SK-N-SH (cell line): ENCODE data around the gene FMO4. TPM values are rescaled to one million over a fixed set of nuclear protein-coding genes. Genes with fewer than 3 reads are reported as not detected.
"Not testable (repeated sequence)": the region's sequence is repeated elsewhere in the genome, so short reads cannot be mapped to it uniquely, and the experiment has no call there.

Experiments used
- CTCF ChIA-PET: fragments of 300-600, 350-600 bp; formaldehyde crosslinking; extraction: SDS; loops from one replicate; lab custom pipeline; 2021; lab: Yijun Ruan, JAX
- POLR2A ChIA-PET: fragments of 350-600 bp; sonication (Branson Sonifier 250); formaldehyde crosslinking; extraction: SDS; loops from one replicate; lab custom pipeline; 2020; ENCODE audit warnings: antibody characterized with exemption, inconsistent platforms; lab: Yijun Ruan, JAX
- DNase-seq: peaks from one replicate; pipeline ENCODE4 v3.0.0; 2012
- H2AFZ ChIP-seq: fragments of 200-600 bp; sonication (generic); 2 replicates; pipeline ENCODE4 v1.8.1; 2016; ENCODE audit warnings: antibody characterized with exemption, mild to moderate bottlenecking, low read depth
- H3F3A ChIP-seq: fragments of 200-600 bp; sonication (generic); replicated peaks from 2 replicates; pipeline ENCODE3; 2016; ENCODE audit warnings: antibody characterized with exemption, mild to moderate bottlenecking; ENCODE audit not compliant: insufficient read depth
- H3K27ac ChIP-seq, 2 experiments: fragments of 200-500 bp in 1 of 2; fragments of 200-600 bp in 1 of 2; sonication (Bioruptor generic) in 1 of 2; sonication (generic), shearing (Covaris generic) in 1 of 2; 2 replicates each; pipeline versions ENCODE4 v1.5.1 to v1.6.1; 2014 to 2016; ENCODE audit warnings: low read depth in 2 of 2, inconsistent platforms in 1 of 2, low read length in 1 of 2, mild to moderate bottlenecking in 1 of 2, mixed read lengths in 1 of 2
- H3K27me3 ChIP-seq: fragments of 200-600 bp; sonication (generic), shearing (Covaris generic); 2 replicates; pipeline ENCODE4 v1.6.1; 2016; ENCODE audit warnings: mixed run types; ENCODE audit not compliant: insufficient read depth
- H3K36me3 ChIP-seq, 2 experiments: fragments of 200-500 bp in 1 of 2; fragments of 200-600 bp in 1 of 2; sonication (Bioruptor generic) in 1 of 2; sonication (generic) in 1 of 2; replicated peaks in 1 of 2; 2 replicates each; pipeline versions ENCODE3 to v1.5.1; 2014 to 2016; ENCODE audit warnings: low read length in 1 of 2, mild to moderate bottlenecking in 1 of 2; ENCODE audit not compliant: insufficient read depth in 2 of 2, control insufficient read depth in 1 of 2
- H3K4me1 ChIP-seq, 2 experiments: fragments of 200-500 bp in 1 of 2; fragments of 200-600 bp in 1 of 2; sonication (Bioruptor generic) in 1 of 2; sonication (generic), shearing (Covaris generic) in 1 of 2; 2 replicates each; pipeline versions ENCODE4 v1.5.1 to v1.6.1; 2014 to 2016; ENCODE audit warnings: low read depth in 1 of 2, low read length in 1 of 2, mixed run types in 1 of 2; ENCODE audit not compliant: insufficient read depth in 2 of 2, control insufficient read depth in 1 of 2
- H3K4me2 ChIP-seq: fragments of 200-600 bp; sonication (generic), shearing (Covaris generic); 2 replicates; pipeline ENCODE4 v1.6.1; 2017; ENCODE audit warnings: mixed run types
- H3K4me3 ChIP-seq, 2 experiments: fragments of 200-500 bp in 1 of 2; fragments of 200-600 bp in 1 of 2; sonication (Bioruptor generic) in 1 of 2; sonication (generic), shearing (Covaris generic) in 1 of 2; 2 replicates each; pipeline versions ENCODE4 v1.5.1 to v1.8.1; 2014 to 2016; ENCODE audit warnings: low read depth in 2 of 2, inconsistent platforms in 1 of 2, low read length in 1 of 2, mild to moderate bottlenecking in 1 of 2, mixed read lengths in 1 of 2, moderate library complexity in 1 of 2
- H3K79me2 ChIP-seq: fragments of 200-600 bp; sonication (generic); 2 replicates; pipeline ENCODE4 v1.8.1; 2017; ENCODE audit warnings: mild to moderate bottlenecking; ENCODE audit not compliant: insufficient read depth
- H3K9ac ChIP-seq: fragments of 200-600 bp; sonication (generic); 2 replicates; pipeline ENCODE4 v1.6.1; 2017; ENCODE audit warnings: mixed run types
- H3K9me2 ChIP-seq: fragments of 200-600 bp; sonication (generic); 2 replicates; pipeline ENCODE4 v1.6.1; 2017; ENCODE audit warnings: mixed run types
- H3K9me3 ChIP-seq: fragments of 200-600 bp; sonication (generic); 2 replicates; pipeline ENCODE4 v1.6.1; 2017; ENCODE audit warnings: mixed run types, mild to moderate bottlenecking, moderate library complexity
- H4K20me1 ChIP-seq: fragments of 200-600 bp; sonication (generic); 2 replicates; pipeline ENCODE4 v1.6.1; 2017; ENCODE audit warnings: mild to moderate bottlenecking, mixed run types; ENCODE audit not compliant: insufficient read depth
- EZH2phosphoT487 ChIP-seq: fragments of 200-600 bp; sonication (generic); IDR thresholded peaks from 2 replicates; pipeline ENCODE4 v1.6.1; 2017; ENCODE audit warnings: low read depth, mixed run types, mild to moderate bottlenecking, antibody characterized with exemption, moderate library complexity, borderline replicate concordance
- FOSL2 ChIP-seq: IDR thresholded peaks from 2 replicates; pipeline ENCODE4 v1.4.0; 2012; ENCODE audit warnings: low read depth, mild to moderate bottlenecking, moderate library complexity, borderline replicate concordance
- IRF3 ChIP-seq: fragments of 150-350 bp; IDR thresholded peaks from 2 replicates; pipeline ENCODE4 v1.6.1; 2016; ENCODE audit warnings: mild to moderate bottlenecking, low read depth, low read length
- MAX ChIP-seq: IDR thresholded peaks from 2 replicates; pipeline ENCODE4 v1.4.0; 2012; ENCODE audit warnings: low read depth
- NRF1 ChIP-seq: IDR thresholded peaks from 2 replicates; pipeline ENCODE4 v1.6.1; 2012; ENCODE audit warnings: low read depth, mild to moderate bottlenecking, low read length
- PBX3 ChIP-seq: IDR thresholded peaks from 2 replicates; pipeline ENCODE4; 2012
- SIN3A ChIP-seq: IDR thresholded peaks from 2 replicates; pipeline ENCODE4 v1.6.1; 2012; ENCODE audit warnings: low read depth, mild to moderate bottlenecking, low read length, moderate library complexity, borderline replicate concordance
- TEAD4 ChIP-seq: IDR thresholded peaks from 2 replicates; pipeline ENCODE4 v1.4.0; 2012; ENCODE audit warnings: mild to moderate bottlenecking, borderline replicate concordance; ENCODE audit not compliant: insufficient read depth
- USF2 ChIP-seq: fragments of 150-350 bp; IDR thresholded peaks from 2 replicates; pipeline ENCODE4 v1.6.1; 2017; ENCODE audit warnings: antibody characterized with exemption, low read length, low read depth, borderline replicate concordance
- YY1 ChIP-seq: IDR thresholded peaks from 2 replicates; pipeline ENCODE4 v1.4.0; 2012; ENCODE audit warnings: low read depth, mild to moderate bottlenecking
- ZBTB33 ChIP-seq: IDR thresholded peaks from 2 replicates; pipeline ENCODE4 v1.4.0; 2012; ENCODE audit warnings: low read depth, borderline replicate concordance
- WGBS: methylation state at CpG from one replicate; pipeline ENCODE4 v1.1.6; 2017; ENCODE audit warnings: low lambda C conversion rate; 5-methylcytosine and 5-hydroxymethylcytosine counted together
- polyA plus RNA-seq, 3 experiments: library from polyadenylated mRNA; depleted of rRNA; stranded (reverse); fragments of >200 nt; gene quantifications; 2 replicates each; pipeline ENCODE4 v1.2.3, GENCODE V29; 2012

FMO4 gene
- polyA plus RNA-seq, 1 of the 3 experiments (the other 2 are of a cell fraction) = 1.6 TPM

GRCh38 chr1:171329251-171329650 is 15.3 kb downstream of the FMO4 start (continued):
- TF ChIP-seq ZBTB33 = no peak

GRCh38 chr1:171334024-171334640 is 20.1 kb downstream of the FMO4 start:
- Histone ChIP-seq H3K36me3 (no peaks in the 10 kb centered on the region), H3K4me3 (no peak overlapping the region), H3F3A (no peaks in the 10 kb centered on the region), H4K20me1 (no peaks in the 10 kb centered on the region), H3K9me3 (no peaks in the 10 kb centered on the region), H2AFZ (no peak overlapping the region), H3K4me2 (no peak overlapping the region), H3K4me1 (no peaks in the 10 kb centered on the region; a peak in 1 of 4 replicates), H3K27me3 (no peaks in the 10 kb centered on the region), H3K9ac (no peak overlapping the region), H3K27ac (no peak overlapping the region), H3K9me2 (no peaks in the 10 kb centered on the region), H3K79me2 (no peaks in the 10 kb centered on the region)
- 38% methylated on average over 1 of the region's 1 CpG for WGBS
- no peak for TF ChIP-seq PBX3
- ChIA-PET POLR2A (no interaction called here), CTCF (interaction anchor here (0.7 to 1.4 kb wide), 2 partner anchors 22 to 1455 kb away, joined by 3 read pairs; no protein-coding TSS in a partner anchor)
- DNase-seq = no peak

GRCh38 chr1:171335964-171336363 is 22.0 kb downstream of the FMO4 start:
- Histone ChIP-seq H4K20me1 (no peaks in the 10 kb centered on the region), H3K9me2 (no peaks in the 10 kb centered on the region), H3K9ac (no peak overlapping the region), H3K9me3 (no peaks in the 10 kb centered on the region), H3K27ac (no peak overlapping the region), H3K4me1 (no peaks in the 10 kb centered on the region; a peak in 1 of 4 replicates), H2AFZ (no peak overlapping the region), H3K36me3 (no peaks in the 10 kb centered on the region), H3K4me3 (no peak overlapping the region), H3K79me2 (no peaks in the 10 kb centered on the region), H3K4me2 (no peak overlapping the region), H3K27me3 (no peaks in the 10 kb centered on the region), H3F3A (no peaks in the 10 kb centered on the region)
- POLR2A ChIA-PET = no interaction called here
- WGBS = 27% methylated on average over 1 of the region's 1 CpG
- DNase-seq = no peak
- no peak for TF ChIP-seq IRF3
- no peak for TF ChIP-seq NRF1
- TF ChIP-seq FOSL2 = no peak
- TF ChIP-seq YY1 = no peak
- no peak for TF ChIP-seq EZH2phosphoT487
- TF ChIP-seq USF2 = no peak
- TF ChIP-seq ZBTB33 = no peak
- TF ChIP-seq TEAD4 = no peak
- no peak for TF ChIP-seq SIN3A
- TF ChIP-seq MAX = no peak
- CTCF ChIA-PET = no interaction called here

GRCh38 chr1:171339345-171339744 is 25.4 kb downstream of the FMO4 start:
- H4K20me1 ChIP-seq, H3K4me2 ChIP-seq, DNase-seq, H3K79me2 ChIP-seq, H3K4me1 ChIP-seq, H3K9ac ChIP-seq, H3F3A ChIP-seq, H3K9me3 ChIP-seq, H3K36me3 ChIP-seq, H3K4me3 ChIP-seq, POLR2A ChIA-PET, CTCF ChIA-PET, H3K27me3 ChIP-seq, H2AFZ ChIP-seq, H3K9me2 ChIP-seq, H3K27ac ChIP-seq: not testable (repeated sequence)
- 23% methylated on average over 6 of the region's 6 CpGs for WGBS
